M059J (cell line): Measurements from ENCODE around the gene COQ10A. TPM values are rescaled to one million over a fixed set of nuclear protein-coding genes. Genes with fewer than 3 reads are reported as not detected.

Experiments used
- DNase-seq: peaks from one replicate; pipeline ENCODE4 v3.0.0-alpha.2; 2012; ENCODE audit warnings: low read depth
- total RNA-seq: library from RNA; depleted of rRNA; stranded (reverse); fragments of >200 nt; shearing (Covaris generic); gene quantifications from 2 replicates; pipeline ENCODE4 v1.2.3, GENCODE V29; 2014; rRNA removed

COQ10A gene
- 15.4 and 17.1 TPM in 2 replicates for total RNA-seq

DNA sequence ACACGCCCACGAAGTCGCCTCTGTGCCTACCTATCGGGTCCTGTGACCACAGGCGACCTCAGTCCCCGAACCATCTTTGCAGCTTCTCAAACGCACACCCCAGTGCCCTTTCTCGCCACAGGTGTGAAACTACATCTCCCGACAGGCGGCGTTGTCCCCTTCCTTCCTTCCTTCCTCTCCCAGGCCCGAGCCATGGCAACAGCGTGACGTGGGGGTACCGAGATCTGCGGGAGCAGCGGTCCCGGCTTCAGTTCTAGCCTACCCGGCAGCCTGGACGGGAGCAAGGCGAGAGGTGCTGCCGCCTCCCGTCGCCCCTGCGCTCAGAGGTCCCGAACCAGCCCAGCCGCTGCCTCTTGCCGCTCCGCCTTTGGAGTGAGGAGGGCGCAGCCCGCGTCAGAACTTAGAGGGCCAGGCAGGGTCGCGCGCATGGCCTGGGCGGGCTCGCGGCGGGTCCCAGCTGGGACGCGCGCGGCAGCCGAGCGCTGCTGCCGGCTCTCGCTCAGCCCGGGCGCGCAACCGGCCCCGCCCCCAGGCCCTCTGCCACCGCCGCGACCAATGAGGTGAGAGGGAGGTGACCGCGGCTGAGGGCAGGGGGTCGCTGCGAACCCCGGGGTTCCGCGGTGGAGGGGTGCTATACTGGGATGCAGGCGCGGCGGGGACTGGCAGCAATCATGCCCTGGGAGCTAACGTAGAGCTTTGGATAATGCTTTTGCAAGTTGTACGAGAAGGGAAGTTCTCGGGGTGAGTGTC is at the start of gene COQ10A:
Gene COQ10A (plus strand): TSS at position 250 of the 750 bp plus-strand sequence. CDS start 177 bp downstream, at position 427.
- DNase-seq: peak; percentile 86

DNA sequence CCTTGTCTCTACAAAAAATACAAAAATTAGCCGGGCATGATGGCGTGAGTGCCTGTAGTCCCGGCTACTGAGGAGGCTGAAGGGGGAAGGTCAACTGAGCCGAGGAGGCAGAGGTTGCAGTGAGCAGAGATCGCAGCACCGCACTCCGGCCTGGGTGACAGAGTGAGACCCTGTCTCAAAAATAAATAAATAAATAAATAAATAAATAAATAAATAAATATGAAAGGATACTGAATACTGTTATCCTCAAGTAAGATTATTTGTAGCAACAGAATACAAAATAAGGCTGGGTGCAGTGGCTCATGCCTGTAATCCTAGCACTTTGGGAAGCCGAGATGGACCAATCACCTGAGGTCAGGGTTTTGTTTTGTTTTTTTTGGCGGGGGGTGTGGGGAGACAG is 46.9 kb upstream of the COQ10A start:
- DNase-seq: no peak

DNA sequence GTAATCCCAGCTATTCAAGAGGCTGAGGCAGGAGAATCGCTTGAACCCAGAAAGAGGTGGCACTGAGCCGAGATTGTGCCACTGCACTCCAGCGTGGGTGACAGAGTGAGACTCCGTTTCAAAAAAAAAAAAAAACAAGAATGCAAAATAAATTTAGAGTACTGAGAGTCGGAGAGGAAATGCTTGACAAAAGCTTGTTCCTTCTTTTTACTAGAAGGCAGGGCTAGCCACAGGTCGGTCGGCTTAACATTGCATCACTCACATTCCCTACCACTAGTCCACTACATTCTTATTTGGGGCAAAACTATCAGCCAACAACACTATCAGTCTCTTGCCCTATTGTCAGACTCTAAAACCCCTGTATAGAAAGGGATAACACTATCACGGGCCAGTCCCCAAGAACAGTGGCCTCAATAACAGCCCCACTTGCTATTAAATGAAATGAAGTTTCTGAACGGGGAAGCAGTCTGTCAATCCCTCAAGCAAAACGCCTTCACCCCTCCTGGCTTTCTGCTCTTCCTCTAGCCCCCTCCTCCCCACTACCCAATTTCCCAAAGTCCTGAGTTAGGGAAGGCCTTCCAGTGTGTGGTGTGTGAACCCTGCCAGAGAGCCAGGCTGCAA is 46.0 kb upstream of the COQ10A start:
- DNase-seq: peak; percentile 53

DNA sequence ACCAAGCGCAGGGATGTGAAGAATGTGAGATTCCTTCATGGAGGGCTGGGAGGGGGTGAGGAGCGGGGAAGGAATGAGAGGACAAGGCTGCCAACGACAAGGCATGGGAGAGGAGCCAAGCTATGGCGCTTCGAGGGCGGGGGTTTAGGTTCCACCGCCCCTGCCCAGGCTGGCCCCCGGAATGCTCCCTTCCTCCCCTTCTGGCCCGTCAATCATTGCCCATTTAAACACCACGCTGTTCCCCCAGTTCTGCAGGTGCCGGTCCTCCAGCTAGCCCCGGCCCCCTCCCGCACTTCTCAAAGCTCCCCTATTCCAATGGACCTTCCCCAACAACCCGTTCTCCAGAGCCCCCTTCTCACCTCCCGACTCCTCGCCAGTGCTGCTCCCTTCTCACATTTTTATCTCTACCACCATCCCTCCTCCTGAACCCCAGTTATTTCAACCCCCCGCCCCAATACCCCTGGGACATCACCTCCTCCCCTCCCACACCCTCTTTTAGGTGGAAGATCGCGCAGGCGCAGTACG is 45.4 kb upstream of the COQ10A start:
- peak; percentile 77 for DNase-seq

DNA sequence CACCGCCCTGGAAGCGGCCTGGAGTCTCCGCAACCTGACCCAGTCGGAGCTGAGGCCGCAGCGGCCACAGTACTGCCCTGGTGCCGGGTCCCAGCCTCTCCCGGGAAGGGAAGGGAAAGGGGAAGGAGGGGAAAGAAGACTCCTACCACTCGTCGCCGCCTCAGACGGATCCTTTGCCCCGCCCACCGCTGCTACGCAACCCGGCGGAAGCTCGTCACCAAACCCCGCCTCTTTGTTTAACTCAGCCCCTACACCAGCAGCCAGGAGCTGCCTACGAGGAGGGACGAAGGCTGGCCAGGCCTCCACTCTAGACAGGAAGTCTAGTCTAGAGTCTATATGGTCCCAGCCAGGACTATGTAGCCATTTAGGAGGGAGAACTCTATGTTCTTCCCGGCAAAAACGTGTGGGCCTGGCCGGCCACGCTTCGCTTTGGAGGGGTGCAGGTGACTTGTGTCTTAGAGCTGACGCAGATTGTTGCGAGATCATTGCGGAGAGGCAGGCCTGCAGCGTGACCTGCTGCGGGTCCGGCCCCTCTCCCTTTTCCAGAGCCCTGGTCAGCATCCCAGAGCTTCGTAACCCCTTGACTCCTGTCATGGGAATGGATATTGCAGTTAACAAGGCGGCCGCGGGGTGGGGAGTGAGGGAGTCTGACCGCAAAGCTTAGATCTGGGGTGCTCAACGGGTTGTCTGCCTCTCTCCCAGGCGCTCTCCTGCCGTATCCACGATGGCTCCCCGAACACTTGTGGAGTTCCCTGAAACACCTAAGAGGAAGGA is 44.8 kb upstream of the COQ10A start, which contains the start of gene RNF41:
Gene RNF41 (minus strand): TSS at position 166 of the 774 bp plus-strand sequence. CDS start 7,875 bp downstream, outside the sequence.
- peak; percentile 96 for DNase-seq

DNA sequence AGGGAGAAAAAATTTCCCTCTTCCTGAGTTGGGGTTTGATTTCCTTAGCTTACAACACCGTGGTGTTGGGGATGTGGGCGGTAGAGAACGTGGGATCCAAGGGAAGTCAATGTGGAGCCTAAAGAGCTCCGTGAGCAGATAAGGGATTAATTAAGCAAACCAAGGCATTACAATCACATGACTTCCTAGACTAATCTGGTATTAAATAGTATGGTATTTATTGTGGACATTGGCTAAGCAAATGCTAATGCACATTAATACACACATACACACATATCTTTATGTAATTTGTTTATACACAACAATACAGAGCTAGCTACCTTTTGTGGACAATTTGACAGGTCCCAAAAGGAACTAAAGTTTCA is 44.2 kb upstream of the COQ10A start:
- DNase-seq: no peak

DNA sequence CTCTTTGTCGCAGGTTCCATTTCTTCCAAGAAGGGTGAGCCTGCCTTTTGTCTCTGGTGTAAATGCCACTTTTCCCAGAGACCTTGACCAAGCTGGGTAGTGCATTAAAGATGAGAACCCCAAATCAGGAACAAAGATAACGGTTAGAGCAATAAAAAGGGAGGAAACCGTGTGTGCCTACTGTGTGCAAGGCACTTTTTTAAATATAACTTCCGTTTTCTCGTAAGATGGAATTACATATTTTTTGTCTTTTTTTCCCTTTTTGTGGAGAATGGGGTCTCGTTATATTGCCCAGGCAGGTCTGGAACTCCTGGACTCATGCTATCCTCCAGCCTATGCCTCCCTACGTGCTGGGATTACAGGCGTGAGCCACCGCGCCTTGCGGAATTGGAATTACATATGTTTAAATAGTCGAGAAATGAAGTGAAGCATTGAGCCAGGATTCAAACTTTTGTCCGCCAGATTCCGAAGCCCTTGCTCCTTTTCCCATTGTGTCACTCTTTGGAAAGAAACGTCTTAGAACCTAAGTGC is 43.1 kb upstream of the COQ10A start:
- DNase-seq: no peak

DNA sequence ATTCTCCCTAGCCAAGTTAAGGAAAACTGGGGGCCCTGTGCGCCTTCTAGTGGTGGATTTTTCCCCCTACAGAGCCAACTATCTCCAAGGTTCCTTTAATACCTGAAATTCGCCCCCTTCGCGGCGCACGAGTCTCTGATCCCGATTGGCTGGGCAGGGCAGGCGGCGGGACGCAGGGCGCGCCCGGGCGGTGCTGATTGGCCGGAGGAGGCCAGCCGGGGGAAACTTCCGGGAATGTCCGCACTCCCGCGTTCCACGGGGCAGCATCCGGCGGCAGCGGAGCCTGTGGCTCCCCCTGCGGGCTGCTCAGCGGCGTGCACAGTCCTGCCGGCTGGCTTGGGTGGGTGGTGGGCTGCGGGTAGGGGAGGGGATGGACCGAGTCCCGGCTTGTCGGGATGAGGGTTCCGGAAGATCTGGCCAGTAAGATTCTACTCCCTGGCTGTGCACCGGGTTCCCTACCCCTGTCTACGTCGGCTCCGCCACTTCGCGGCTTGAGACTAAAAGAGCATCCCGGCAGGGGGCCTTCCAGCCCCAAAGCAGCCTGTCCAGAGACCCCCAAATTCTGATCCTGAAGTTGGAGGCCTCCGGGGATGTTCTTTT is 42.5 kb upstream of the COQ10A start, which contains the start of gene NABP2:
Gene NABP2 (plus strand): TSS at position 241 of the 600 bp plus-strand sequence. CDS start 515 bp downstream, outside the sequence.
- peak; percentile 98 for DNase-seq

DNA sequence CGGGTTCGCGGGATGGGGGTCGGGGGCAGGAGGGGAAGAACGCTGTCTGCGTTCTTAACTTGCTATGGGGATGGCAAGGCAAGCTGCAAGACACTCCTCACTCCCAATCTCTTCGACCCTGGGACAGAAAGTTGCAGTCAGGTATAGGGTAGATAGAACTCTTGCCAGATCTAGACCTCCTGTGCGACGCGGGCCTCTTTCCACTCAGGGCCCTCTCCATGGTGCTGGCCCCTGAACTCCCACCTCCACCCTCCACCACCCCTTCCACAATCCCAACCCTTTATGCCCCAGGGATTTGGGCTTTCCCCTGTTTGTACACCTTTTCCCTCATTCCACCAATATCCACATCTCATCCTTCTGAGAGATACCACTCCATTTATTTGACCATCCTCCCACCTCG is 41.8 kb upstream of the COQ10A start:
- no peak for DNase-seq

DNA sequence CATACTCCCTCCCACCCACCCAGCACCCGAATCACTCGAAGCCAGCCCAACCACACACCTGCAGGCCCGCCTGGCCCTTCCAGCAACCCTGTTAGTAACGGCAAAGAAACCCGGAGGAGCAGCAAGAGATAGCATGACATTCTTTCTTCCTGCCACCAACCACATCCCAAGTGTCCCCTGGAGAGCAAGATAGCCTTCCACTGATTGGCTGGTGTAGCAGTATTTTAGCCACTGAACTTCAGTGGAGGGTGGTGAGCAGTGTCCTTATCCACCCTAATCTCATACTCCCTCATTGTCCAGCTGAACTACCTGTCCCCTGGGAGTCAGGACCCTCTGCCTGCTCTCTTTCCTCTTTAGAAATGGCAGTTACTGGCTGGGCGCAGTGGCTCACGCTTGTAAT is 37.7 kb upstream of the COQ10A start:
- DNase-seq: no peak

DNA sequence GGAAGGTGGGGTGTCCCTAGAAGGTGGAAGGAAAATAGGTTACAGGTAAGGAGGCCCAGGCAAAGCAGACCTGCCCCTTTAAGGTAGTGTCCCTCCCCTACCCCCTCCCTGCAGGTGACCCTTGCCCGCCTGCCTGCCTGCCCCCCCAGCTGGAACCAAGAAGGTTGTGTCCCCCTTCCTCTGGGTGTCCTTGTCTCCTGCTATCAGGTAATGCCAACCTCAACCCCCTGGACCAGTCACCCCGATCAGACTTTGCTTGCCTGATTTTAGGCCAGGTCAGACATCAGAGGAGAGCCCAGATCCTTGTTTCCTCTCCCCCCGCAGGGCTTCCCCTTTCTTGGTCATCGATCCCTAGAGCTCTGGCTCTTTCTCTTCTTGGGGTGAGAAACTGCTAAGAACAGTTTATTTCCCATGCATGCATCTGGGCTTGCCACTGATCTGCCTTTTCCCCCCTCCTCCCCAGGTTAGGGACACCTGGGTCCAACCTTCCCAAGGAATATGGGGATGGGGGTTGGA is 36.8 kb upstream of the COQ10A start, which contains the start of gene SLC39A5:
Gene SLC39A5 (plus strand): TSS at position 136 of the 516 bp plus-strand sequence. CDS start 1,224 bp downstream, outside the sequence.
- DNase-seq: no peak

DNA sequence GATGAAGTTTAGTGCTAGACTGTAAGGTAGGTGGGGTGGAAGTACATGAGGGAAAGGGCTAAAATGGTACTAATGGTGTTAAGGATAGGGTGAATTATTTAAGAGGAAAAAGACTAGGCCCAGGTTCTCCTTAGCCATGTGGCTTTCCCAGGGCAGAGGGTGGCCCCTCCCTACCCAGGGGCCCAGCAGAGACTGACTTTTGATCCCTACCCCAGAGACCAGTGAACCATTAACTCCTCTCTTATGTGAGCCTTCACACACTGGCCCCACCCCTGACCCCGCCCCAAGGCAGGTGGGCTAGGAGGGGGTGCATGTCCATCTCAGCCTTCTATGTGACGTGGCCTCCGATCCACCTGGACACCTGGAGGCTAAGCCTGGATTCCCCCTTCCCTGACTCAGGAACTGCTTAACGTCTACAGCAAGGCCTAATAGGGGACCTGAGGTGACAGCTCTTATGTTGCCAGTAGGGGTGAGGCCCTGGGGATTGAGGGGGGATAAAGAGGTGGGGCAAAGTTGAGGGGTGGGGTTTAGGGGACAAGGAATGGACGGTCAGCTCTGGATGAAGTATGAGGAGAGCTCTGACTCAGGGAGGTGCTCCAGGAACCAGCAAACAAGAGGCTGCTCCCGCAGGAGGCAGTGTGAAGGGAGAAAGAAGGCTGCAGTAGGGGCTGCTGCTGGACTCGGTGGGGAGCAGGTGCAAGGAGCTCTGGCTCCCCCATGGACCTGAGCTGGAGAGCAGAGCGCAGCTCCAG is 36.1 kb upstream of the COQ10A start:
- no peak for DNase-seq

DNA sequence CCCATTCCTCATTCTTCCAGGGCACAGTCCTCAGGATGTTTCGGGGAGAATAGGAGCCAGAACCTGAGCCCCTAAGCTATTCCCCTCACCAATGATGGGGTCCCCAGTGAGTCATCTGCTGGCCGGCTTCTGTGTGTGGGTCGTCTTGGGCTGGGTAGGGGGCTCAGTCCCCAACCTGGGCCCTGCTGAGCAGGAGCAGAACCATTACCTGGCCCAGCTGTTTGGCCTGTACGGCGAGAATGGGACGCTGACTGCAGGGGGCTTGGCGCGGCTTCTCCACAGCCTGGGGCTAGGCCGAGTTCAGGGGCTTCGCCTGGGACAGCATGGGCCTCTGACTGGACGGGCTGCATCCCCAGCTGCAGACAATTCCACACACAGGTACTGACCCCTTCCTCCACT is 35.6 kb upstream of the COQ10A start:
- DNase-seq: no peak

DNA sequence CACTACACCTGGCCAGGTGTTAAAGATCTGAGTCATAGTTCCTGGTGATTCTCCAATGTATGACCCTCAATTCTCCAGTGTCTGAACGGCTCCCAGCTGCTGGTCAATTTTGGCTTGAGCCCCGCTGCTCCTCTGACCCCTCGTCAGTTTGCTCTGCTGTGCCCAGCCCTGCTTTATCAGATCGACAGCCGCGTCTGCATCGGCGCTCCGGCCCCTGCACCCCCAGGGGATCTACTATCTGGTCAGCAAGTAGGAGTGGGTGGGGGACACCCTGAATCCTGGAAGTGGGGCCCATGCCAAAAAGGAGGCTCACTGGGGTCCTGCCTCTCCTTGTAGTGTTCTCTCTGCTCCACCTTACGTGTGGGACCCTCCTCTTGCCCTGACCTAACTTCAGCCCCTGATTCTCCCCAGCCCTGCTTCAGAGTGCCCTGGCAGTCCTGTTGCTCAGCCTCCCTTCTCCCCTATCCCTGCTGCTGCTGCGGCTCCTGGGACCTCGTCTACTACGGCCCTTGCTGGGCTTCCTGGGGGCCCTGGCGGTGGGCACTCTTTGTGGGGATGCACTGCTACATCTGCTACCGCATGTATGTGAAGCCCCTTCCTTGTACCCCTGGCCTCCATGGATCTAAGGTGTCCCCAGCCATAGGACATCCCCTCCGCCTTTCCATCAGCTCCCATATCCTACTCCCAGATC is 31.9 kb upstream of the COQ10A start:
- no peak for DNase-seq

DNA sequence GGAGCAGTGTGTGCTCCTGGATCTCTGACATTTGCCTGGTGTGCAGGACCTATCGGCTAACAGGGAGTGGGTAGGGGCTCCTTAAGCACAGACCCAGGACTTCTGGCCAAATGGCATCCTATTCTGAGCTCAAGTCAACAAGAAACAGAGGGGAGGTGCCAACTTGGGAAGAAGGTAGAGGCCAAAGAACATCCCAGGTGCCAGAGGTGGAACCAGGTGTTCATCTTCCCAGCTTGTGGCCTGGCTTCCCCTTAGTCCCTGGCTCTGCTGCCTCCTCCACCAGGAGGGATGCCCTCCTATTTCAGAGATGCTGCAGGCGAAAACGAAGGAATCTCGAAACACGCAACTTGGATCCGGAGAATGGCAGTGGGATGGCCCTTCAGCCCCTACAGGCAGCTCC is 30.7 kb upstream of the COQ10A start:
- DNase-seq: no peak

DNA sequence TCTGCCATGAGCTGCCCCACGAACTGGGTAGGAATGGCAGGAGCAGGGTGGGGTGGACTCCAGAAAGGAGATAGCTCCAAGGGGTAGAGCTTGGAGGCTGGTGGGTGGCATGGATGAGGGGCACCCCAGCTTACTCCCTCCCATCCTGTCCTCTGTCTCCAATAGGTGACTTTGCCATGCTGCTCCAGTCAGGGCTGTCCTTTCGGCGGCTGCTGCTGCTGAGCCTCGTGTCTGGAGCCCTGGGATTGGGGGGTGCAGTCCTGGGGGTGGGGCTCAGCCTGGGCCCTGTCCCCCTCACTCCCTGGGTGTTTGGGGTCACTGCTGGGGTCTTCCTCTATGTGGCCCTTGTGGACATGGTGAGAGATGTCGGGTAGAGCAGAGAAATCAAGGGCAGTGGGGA is 29.8 kb upstream of the COQ10A start:
- DNase-seq: no peak

DNA sequence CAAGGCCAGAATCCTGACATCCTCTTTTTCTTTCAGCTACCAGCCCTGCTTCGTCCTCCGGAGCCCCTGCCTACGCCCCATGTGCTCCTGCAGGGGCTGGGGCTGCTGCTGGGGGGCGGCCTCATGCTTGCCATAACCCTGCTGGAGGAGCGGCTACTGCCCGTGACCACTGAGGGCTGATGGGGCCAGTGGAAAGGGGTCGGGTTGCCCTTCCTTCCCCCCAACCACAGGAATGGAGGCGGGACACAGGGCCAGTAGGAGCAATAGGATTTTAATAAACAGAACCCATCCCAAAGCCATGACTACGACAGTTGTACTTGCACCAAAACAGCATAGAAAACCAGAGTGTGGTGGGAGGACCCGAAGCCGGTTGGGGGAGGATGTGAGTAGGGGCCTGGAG is 29.2 kb upstream of the COQ10A start:
- DNase-seq: no peak

DNA sequence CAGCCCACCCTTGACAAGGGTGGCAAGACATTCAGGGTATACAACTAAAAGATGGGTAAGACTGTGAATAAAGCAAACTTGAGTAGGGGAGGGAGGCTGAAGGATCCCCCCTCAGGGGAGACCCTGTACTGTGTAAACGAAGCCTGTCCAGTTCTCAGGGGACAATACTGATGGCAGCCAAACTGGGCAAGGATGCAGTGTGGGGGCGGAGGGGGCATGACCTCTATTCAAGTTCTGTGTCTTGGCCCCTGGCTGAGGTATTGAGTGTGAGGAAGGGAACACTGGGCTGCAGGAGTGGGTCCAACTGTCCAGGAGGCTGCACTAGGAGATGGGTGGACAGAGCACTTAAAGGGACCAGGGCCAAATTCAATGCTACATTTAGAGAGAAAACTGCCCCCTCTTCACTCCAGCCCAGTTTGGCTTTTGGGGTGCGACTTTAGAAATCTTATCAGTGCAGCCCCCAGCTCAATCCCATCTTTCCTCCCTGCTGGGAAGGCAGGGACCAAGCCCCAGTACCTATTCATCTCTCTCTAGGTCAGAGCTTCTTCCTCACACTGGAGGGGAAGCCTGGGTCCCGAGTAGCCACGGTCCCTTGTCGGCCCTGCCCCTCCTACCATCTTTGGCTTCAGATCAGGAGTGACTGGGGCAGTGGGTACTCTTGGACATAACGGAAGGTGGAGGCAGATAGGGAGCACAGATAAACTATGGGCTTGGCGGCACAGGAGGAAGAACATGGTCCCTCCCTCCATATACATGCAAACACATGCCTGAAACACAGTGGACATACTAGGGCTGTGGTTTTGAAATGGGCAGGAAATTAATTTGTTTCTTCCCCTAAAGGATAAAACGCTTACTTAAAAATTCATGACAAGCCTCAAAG is 25.1 kb upstream of the COQ10A start:
- DNase-seq: no peak

DNA sequence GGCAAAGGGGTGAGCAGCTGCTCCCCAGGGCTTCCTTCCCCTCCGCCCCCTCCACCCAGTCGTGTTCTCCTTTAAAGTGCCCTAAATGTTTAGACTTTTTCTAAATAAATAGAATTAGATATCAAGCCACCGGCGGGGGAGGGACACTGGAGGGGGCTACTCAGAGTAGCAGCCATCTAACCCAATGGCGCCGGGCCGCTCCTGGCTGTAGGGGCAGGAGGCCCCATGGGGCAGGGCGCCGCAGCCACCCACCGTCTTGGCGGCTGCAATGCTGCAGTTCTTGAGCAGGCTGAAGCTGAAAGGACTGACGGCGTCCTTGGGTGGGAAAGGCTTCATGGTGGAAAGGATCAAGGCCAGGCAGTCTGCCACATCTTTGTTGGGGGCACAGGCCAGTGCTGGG is 23.8 kb upstream of the COQ10A start:
- no peak for DNase-seq
